Breast epithelium (tissue), 4 donors: ENCODE data around the gene APLN. TPM values are rescaled to one million over a fixed set of nuclear protein-coding genes. Genes with fewer than 3 reads are reported as not detected.

Source experiments
- DNase-seq, 2 donors: peaks; one replicate each; pipeline ENCODE4 v3.0.0-alpha.2; 2019; ENCODE audit warnings: low spot score in 2 of 2
- H3K27ac ChIP-seq, 2 donors: fragments of 200-600 bp; sonication (generic) in 1 of 2; one replicate each; pipeline ENCODE4 v1.5.1; 2016 to 2019; ENCODE audit warnings: mild to moderate bottlenecking in 1 of 2
- H3K27me3 ChIP-seq, 2 donors: fragments of 200-600 bp; sonication (generic) in 1 of 2; one replicate each; pipeline versions ENCODE4 v1.5.1 to v1.6.0; 2017 to 2019; ENCODE audit warnings: control low read depth in 1 of 2, mild to moderate bottlenecking in 1 of 2
- H3K36me3 ChIP-seq: fragments of 200-600 bp; one replicate; pipeline ENCODE4 v1.5.1; 2019
- H3K4me1 ChIP-seq, 2 donors: fragments of 200-600 bp; sonication (generic); one replicate each; pipeline ENCODE4 v1.5.1; 2016 to 2019; ENCODE audit warnings: control low read depth in 1 of 2
- H3K4me3 ChIP-seq, 3 donors: fragments of 200-600 bp; sonication (generic); 1 replicate in 2 of 3; 2 replicates in 1 of 3; pipeline ENCODE4 v1.5.1; 2016 to 2019; ENCODE audit warnings: mild to moderate bottlenecking in 3 of 3, moderate library complexity in 2 of 3
- H3K9me3 ChIP-seq, 2 donors: fragments of 200-600 bp; sonication (generic) in 1 of 2; one replicate each; pipeline ENCODE4 v1.5.1; 2016 to 2019; ENCODE audit warnings: control low read depth in 1 of 2
- CTCF ChIP-seq, 3 donors: fragments of 450-650 bp; IDR thresholded peaks; one replicate each; pipeline ENCODE4 v1.5.1; 2016 to 2017; ENCODE audit warnings: antibody characterized with exemption in 3 of 3, mild to moderate bottlenecking in 3 of 3, moderate library complexity in 3 of 3
- POLR2A ChIP-seq: fragments of 450-650 bp; IDR thresholded peaks from one replicate; pipeline ENCODE4 v1.6.1; 2016; ENCODE audit warnings: antibody characterized with exemption, mild to moderate bottlenecking, moderate library complexity
- POLR2AphosphoS5 ChIP-seq, 3 donors: sonication (generic); formaldehyde crosslinking; IDR thresholded peaks; one replicate each; pipeline ENCODE4 v1.6.1; 2017; ENCODE audit warnings: antibody characterized with exemption in 3 of 3
- intact Hi-C: fragments of 100-400 bp; cut with DNase I; formaldehyde crosslinking; loops from one replicate; pipeline ENCODE4 v1.15.1; 2023; ENCODE audit warnings: low total_unique reads
- total RNA-seq, 3 donors: library from RNA; depleted of rRNA; stranded (reverse); fragments of >200 nt; gene quantifications; one replicate each; pipeline ENCODE4 v1.1.0, GENCODE V29; 2016

APLN gene
- total RNA-seq, 3 donors from 2014 or later = 0.16 to 5.9 (median 4.5) TPM

GRCh38 chrX:129600981-129601424 lies 53.8 kb downstream of the APLN start:
- TF ChIP-seq POLR2A = no peak
- peak in 2 of 3 donors; percentile 38 to 59 for TF ChIP-seq CTCF (IDR thresholded peaks at IDR 0.05)
- peaks cover 0 to 21% of the 10 kb centered on the region in 2 donors for H3K27me3 ChIP-seq
- no peak overlapping the region for H3K27ac ChIP-seq
- H3K36me3 ChIP-seq = no peaks in the 10 kb centered on the region
- H3K4me1 ChIP-seq = no peaks in the 10 kb centered on the region
- H3K4me3 ChIP-seq = no peak overlapping the region
- no peak for DNase-seq
- H3K9me3 ChIP-seq = no peaks in the 10 kb centered on the region
- intact Hi-C loops = no loop called here

- H3K27ac ChIP-seq = no peak overlapping the region
- no peaks in the 10 kb centered on the region for H3K4me1 ChIP-seq
- no peak for TF ChIP-seq POLR2A
- H3K9me3 ChIP-seq = no peaks in the 10 kb centered on the region
- no peaks in the 10 kb centered on the region for H3K36me3 ChIP-seq
- peaks cover 0 to 20% of the 10 kb centered on the region in 2 donors for H3K27me3 ChIP-seq
- intact Hi-C loops = no loop called here
- no peak overlapping the region for H3K4me3 ChIP-seq
- no peak for DNase-seq
Measured at GRCh38 chrX:129599996-129600395, 54.8 kb downstream of the APLN start.

DNA sequence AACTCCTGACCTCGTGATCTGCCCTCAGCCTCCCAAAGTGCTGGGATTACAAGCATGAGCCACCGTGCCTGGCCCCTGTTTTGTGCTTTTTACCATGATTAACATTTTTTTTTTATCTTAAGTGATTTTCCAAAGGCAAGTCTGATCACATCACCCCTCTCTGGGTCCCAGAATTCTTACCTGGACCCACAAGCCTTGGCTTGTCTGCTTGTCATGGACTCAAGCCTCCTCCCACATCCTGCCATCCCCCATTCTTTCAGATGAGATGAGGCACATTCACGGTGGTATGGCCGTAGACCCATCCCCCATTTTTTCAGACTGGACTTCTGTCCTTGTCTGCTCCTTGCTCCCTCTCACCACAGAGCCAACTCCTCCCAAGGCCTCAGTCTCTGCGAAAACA lies 55.3 kb downstream of the APLN start:
- no peaks in the 10 kb centered on the region for H3K4me1 ChIP-seq
- H3K4me3 ChIP-seq = no peak overlapping the region
- TF ChIP-seq CTCF (IDR thresholded peaks at IDR 0.05) (no peak), POLR2A (no peak), POLR2AphosphoS5 (IDR thresholded peaks at IDR 0.05) (no peak)
- no peaks in the 10 kb centered on the region for H3K36me3 ChIP-seq
- H3K27ac ChIP-seq = no peak overlapping the region
- H3K27me3 ChIP-seq = peaks cover 0 to 23% of the 10 kb centered on the region in 2 donors
- intact Hi-C loops = no loop called here
- H3K9me3 ChIP-seq = no peaks in the 10 kb centered on the region
- DNase-seq = no peak

DNA sequence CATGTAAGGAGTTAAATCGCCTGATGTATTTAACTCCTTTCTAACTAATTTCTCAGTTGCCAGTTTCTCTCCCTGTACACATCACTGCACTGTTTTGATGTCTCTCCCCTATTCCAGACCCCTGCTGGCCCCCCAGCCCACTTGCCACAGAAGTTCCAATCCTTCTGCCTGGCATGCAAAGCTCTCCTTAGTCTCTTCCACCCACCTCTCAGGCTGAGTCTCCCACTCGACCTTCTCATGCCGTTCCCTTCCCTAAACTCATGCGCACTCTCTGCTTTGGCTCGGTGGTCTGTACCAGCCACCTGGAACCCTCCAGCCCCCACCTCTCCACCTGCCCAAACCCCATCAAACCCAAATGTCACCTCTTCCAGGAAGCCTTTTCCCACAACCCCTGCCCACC lies 56.9 kb downstream of the APLN start:
- Histone ChIP-seq H3K4me1 (no peaks in the 10 kb centered on the region), H3K4me3 (no peak overlapping the region), H3K36me3 (no peaks in the 10 kb centered on the region), H3K9me3 (no peaks in the 10 kb centered on the region), H3K27ac (no peak overlapping the region), H3K27me3 (peaks cover 0 to 32% of the 10 kb centered on the region in 2 donors)
- DNase-seq = no peak
- TF ChIP-seq POLR2A (no peak), POLR2AphosphoS5 (IDR thresholded peaks at IDR 0.05) (no peak), CTCF (IDR thresholded peaks at IDR 0.05) (no peak)
- intact Hi-C loops = no loop called here

DNA sequence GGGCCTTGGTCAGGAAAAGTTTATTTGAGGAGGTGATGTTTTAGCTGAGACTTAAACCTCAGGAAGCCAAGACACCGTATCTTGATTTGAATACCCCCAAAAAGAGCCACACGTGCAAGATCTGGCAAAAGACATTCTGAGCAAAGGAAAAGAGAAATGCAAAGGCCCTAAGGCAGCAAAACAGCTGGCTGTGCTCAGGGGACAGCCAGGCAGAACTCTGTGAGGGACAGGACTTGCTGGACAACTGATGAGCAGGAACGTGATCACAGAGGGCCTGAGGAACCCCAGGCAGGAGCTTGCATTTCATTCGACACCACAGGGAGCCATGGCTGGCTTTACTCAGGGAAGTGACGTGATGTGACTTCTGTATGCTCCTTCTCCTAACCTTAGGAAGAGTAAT lies 58.7 kb downstream of the APLN start:
- Histone ChIP-seq H3K36me3 (no peaks in the 10 kb centered on the region), H3K4me3 (no peak overlapping the region), H3K9me3 (no peaks in the 10 kb centered on the region), H3K27me3 (peaks cover 0 to 38% of the 10 kb centered on the region in 2 donors), H3K27ac (no peak overlapping the region), H3K4me1 (no peaks in the 10 kb centered on the region)
- TF ChIP-seq CTCF (IDR thresholded peaks at IDR 0.05) (no peak), POLR2A (no peak), POLR2AphosphoS5 (IDR thresholded peaks at IDR 0.05) (no peak)
- intact Hi-C loops = no loop called here
- no peak for DNase-seq

Other genes with a start within 250 kb of the APLN start
- gene SMARCA1, start 131.5 kb downstream of the APLN start, total RNA-seq = 10 to 100 TPM; 29.5 to 34.4 (median 33.4) TPM
- 10 to 100 TPM; 16.7 to 22.1 (median 17.4) TPM for gene OCRL, start 114.7 kb downstream of the APLN start, total RNA-seq
- 10 to 100 TPM in 1 of 3 donors, 1 to 10 TPM in 1, under 1 TPM in 1; 0.44 to 12.8 (median 3.9) TPM for gene XPNPEP2, start 84.0 kb upstream of the APLN start, total RNA-seq
- gene SASH3, start 125.0 kb upstream of the APLN start, total RNA-seq = 10 to 100 TPM in 1 of 3 donors, 1 to 10 TPM in 2; 6.6 to 18.7 (median 10.0) TPM
- 10 to 100 TPM; 21.8 to 36.2 (median 34.4) TPM for gene ZDHHC9, start 188.9 kb upstream of the APLN start, total RNA-seq